Measurements from ENCODE around the gene BSG.
"Not testable (repeated sequence)": the region's sequence is repeated elsewhere in the genome, so short reads cannot be mapped to it uniquely, and the experiment has no call there.

BSG gene

GRCh38 chr19:582497-583197, 10.3 kb downstream of the BSG start:
- H3K4me3 ChIP-seq (ENCODE audit: low read depth, low read length) = no peak overlapping the region
- CTCF ChIA-PET = interaction anchor here (5.0 kb wide), 1 partner anchor 6 kb away, joined by 66 read pairs; no protein-coding TSS in a partner anchor
- no peak for TF ChIP-seq CTCF (IDR thresholded peaks at IDR 0.05; ENCODE audit: insufficient read depth, low read length, missing control alignments)
- POLR2A ChIA-PET = no interaction called here
- no peak for DNase-seq (ENCODE audit: low read depth, low spot score)

GRCh38 chr19:583198-583967, 11.0 kb downstream of the BSG start:
- ChIA-PET POLR2A (interaction anchor here (1.5 kb wide), 1 partner anchor 11 kb away, joined by 4 read pairs; no protein-coding TSS in a partner anchor), CTCF (interaction anchor here (0.9 to 5.0 kb wide), 7 partner anchors 7 to 154 kb away, joined by 3 to 66 read pairs (median 7); no protein-coding TSS in a partner anchor)
- no peak overlapping the region for H3K4me3 ChIP-seq (ENCODE audit: low read depth, low read length)
- no peak for TF ChIP-seq CTCF (IDR thresholded peaks at IDR 0.05; ENCODE audit: insufficient read depth, low read length, missing control alignments)
- no peak for DNase-seq (ENCODE audit: low read depth, low spot score)

GRCh38 chr19:583968-584239, 11.5 kb downstream of the BSG start:
- CTCF ChIA-PET = interaction anchor here (0.6 to 5.0 kb wide), 17 partner anchors 8 to 153 kb away, joined by 3 to 66 read pairs (median 4); partner anchors contain the start of gene POLRMT
- TF ChIP-seq CTCF (IDR thresholded peaks at IDR 0.05; ENCODE audit: insufficient read depth, low read length, missing control alignments) = no peak
- no peak for DNase-seq (ENCODE audit: low read depth, low spot score)
- no peak overlapping the region for H3K4me3 ChIP-seq (ENCODE audit: low read depth, low read length)
- POLR2A ChIA-PET = interaction anchor here (1.5 kb wide), 1 partner anchor 11 kb away, joined by 4 read pairs; no protein-coding TSS in a partner anchor

- DNase-seq (ENCODE audit: low read depth, low spot score) = no peak
- CTCF ChIA-PET = interaction anchor here (0.6 to 5.0 kb wide), 20 partner anchors 8 to 153 kb away, joined by 3 to 66 read pairs (median 3); partner anchors contain the start of gene POLRMT
- peak; percentile 98 for TF ChIP-seq CTCF (IDR thresholded peaks at IDR 0.05; ENCODE audit: insufficient read depth, low read length, missing control alignments)
- POLR2A ChIA-PET = interaction anchor here (1.5 kb wide), 1 partner anchor 12 kb away, joined by 4 read pairs; no protein-coding TSS in a partner anchor
- no peak overlapping the region for H3K4me3 ChIP-seq (ENCODE audit: low read depth, low read length)
These were observed 12.0 kb downstream of the BSG start for GRCh38 chr19:584240-585001.

- H3K4me3 ChIP-seq (ENCODE audit: low read depth, low read length); DNase-seq (ENCODE audit: low read depth, low spot score); POLR2A ChIA-PET: not testable (repeated sequence)
- CTCF ChIA-PET = interaction anchor here (0.6 to 5.0 kb wide), 17 partner anchors 9 to 152 kb away, joined by 3 to 66 read pairs (median 4); partner anchors contain the start of genes POLRMT and TPGS1
These were observed 12.8 kb downstream of the BSG start for GRCh38 chr19:585146-585545.

- no peak for TF ChIP-seq CTCF (IDR thresholded peaks at IDR 0.05; ENCODE audit: insufficient read depth, low read length, missing control alignments)
- DNase-seq (ENCODE audit: low read depth, low spot score) = no peak
- no peak overlapping the region for H3K4me3 ChIP-seq (ENCODE audit: low read depth, low read length)
- POLR2A ChIA-PET = interaction anchor here (0.6 kb wide), 1 partner anchor 26 kb away, joined by 3 read pairs; no protein-coding TSS in a partner anchor
- CTCF ChIA-PET = interaction anchor here (0.9 to 5.0 kb wide), 11 partner anchors 9 to 151 kb away, joined by 3 to 66 read pairs (median 8); partner anchors contain the start of gene TPGS1
These were observed 13.2 kb downstream of the BSG start for GRCh38 chr19:585551-586110.
